Renal cortex interstitium (tissue), 11 donors: ENCODE results near the gene GLCE. TPM values are rescaled to one million over a fixed set of nuclear protein-coding genes. Genes with fewer than 3 reads are reported as not detected.
"Not testable (repeated sequence)": the region's sequence is repeated elsewhere in the genome, so short reads cannot be mapped to it uniquely, and the experiment has no call there.

ENCODE experiments used
- DNase-seq, 11 donors: peaks; one replicate each; pipeline ENCODE4 v3.0.0-alpha.2; 2013; ENCODE audit warnings: low read depth in 9 of 11, low spot score in 4 of 11; ENCODE audit errors: extremely low read depth in 1 of 11
- polyA plus RNA-seq, 3 donors: library from polyadenylated mRNA; unstranded; fragments of 120-200 nt; gene quantifications; one replicate each; pipeline ENCODE4 v1.2.1, GENCODE V29; 2013; ENCODE audit not compliant: insufficient read length in 3 of 3

Gene GLCE
- polyA plus RNA-seq, 3 donors = 42.0 to 53.9 (median 43.7) TPM

DNA sequence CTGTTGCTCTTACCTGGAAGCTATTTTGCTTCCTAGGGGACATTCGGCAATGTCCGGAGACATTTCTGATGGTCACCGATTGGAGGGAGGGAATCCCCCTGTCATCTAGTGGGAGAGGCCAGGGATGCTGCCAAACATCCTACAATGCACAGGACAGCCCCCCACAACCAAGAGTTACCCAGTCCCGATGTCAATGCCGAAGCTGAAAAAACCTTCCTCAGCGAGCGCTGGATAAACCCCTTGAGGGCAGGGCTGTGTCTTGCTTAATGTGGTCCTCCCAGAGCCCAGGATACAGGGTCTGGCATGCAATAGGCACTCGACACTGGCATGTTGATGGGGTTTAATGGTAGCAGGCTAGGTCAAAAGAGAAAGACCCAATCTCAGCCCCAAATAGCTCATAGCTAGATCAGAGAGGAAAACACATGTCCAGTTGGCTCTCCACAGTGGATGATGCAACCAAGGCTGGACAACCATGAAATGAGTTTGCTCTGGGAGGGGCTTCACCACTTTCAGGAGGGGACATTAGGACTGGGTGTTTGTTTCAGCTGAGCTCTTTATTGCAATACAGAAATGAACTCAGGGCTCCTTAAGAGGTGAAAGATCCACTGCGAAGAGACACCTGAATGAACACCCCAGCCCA lies 121.8 kb downstream of the GLCE start:
- no peak for DNase-seq

DNA sequence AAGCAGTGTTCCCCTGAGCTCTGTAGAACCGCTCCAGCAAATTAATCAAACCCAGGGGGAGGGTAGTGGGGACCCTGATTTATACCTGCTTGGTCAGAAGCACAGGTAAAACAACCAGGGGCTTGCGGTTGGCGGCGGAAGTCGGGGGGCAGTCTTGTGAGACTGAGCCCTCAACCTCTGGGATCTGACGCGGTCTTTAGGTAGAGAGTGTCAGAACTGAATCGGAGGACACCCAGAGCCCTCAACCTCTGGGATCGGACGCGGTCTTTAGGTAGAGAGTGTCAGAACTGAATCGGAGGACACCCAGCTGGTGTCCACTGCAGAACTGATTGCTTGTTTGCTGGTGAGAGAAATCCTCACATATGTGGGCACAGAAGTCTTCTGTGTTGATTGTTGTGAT lies 125.4 kb downstream of the GLCE start:
- no peak for DNase-seq

DNA sequence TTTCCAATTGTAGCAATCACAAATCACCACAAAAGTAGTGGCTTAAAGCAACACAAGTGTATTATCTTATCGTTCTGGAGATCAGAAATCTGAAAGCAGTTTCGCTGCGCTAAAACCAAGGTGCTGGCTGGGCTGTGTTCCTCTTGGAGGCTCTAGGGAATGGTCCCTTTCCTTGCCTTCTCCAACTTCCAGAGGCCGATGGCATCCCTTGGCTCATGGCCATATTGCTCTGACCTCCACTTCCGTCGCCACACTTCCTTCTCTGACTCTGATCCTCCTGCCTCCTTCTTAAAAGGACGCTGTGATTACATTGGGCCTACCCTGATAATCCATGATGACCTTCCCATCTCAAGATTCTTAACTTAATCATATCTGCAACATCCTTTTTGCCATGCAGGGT lies 127.6 kb downstream of the GLCE start:
- no peak for DNase-seq

DNA sequence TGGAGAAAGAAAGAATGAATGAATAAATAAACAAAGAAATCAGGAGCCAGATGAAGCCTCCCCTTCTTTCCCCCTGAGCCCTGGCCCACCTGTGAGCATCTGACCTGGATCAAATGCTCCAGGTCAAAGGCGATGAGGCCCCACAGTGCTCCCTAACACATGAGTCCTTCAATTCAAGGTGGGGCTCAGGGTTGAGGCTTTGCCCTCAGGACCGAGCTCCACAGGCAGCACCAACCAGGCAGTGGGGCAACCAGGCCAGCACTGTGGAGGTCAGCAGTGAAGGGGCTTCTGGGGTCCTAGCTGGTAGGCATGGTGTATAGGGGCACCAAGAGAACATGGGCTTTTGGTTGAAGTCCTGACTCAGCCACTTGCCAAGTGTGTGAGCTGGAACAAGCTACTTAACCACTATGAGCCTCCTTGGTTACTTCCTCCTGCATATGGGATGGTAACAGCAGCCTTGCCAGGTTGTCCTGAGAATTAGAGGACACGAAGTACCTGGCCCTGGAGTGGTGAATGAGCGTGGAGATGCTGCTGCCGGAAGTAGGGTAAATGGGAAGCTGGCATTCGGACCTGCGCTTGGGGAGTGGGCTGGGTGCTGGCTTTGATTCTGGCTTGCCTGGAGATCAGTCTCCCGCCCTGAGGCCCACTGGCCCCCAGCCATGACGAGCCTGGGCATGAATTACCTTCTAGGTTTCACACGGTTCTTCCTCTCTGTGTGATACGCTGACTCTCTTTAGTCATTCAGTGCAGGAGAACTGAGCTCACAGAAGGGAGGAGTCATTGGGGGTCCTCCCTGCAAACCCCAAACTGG lies 128.3 kb downstream of the GLCE start:
- DNase-seq = no peak

DNA sequence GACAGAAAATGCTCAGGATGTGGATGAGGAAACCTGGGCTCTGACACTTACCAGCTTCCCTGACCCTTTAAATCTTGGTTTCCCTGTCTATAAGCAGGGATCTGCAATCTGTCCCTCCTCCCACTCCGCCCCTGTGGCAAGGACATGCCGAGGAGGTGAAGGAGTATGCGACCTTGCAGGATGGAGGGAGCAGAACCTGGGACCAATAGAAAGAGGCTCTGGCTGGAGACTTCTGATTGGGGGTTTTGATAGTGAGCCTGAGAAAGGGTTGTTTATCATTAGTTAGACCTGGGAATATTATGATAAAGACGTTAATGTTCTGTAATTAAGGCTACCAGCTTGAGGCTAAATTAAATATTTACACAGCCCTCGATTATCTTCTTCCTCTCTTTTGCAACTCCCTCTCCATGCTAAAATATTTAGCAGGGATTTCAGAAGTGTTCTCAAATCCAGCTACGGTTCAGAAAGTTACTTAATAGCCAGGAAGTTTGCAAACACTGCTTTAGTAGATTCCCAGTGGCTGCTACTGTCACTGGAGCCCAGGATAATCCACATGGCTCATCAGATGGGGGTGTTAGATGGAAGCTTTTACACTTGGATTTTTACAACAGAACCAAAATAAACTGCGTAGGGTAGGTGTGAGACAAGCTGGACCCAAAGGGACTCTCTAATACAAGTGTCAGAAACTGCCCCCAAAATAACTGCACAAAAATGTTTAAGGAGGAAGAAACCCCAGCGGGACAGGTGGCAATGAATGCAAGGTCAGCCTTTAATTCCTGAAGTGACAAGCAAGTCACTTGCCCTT lies 129.1 kb downstream of the GLCE start:
- DNase-seq = no peak

DNA sequence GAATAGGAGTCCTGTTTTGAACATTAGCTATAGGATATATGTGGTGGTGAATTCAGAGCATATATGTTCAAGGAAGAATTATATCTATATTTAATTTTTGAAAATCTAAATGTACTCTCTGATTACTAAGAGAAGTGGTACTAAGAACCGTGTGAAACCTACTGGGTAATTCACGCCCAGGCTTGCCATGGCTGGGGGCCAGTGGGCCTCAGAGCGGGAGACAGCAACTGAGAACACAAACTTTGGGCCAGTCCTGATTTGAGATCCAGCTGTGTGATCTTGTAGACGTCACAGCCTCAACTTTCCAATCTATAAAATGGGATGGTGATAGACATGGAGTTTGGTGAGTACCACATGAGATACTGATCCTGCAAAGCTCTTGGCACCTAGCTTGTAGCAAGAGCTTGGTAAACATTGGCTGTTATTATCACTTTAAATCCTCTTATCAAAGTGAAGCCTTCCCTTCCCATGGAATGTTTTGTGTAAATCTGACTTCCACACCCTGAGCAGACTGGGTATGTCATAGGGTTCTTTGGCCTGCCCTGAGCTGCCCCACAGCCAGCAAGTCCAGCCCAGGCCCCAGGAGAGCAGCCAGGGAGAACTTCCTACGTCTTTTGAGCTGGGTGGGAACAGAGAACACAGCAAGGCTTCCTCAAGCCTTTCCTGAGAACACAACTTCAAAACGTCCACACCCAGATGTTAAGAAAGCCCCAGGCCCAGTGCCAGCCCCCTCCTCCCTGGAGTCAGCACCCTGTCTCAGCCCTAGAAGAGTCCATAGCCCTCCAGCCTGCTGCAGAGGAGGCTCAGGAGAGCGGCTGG lies 130.1 kb downstream of the GLCE start:
- no peak for DNase-seq

DNA sequence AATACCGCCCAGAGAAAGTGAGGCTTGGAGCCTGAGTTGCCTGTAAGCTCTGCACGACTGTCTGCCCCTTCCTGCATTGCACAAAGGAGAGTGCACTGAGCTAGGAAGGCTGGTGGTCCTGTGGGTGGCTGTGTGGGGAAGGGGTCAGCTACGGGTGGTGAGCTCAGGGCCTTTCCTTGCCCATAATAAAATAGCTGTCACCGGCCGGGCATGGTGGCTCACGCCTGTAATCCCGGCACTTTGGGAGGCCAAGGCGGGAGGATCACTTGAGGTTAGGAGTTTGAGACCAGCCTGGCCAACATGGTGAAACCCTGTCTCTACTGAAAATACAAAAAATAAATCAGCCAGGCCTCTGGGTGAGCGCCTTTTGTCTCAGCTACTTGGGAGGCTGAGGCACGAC lies 131.2 kb downstream of the GLCE start:
- DNase-seq = not testable (repeated sequence)

DNA sequence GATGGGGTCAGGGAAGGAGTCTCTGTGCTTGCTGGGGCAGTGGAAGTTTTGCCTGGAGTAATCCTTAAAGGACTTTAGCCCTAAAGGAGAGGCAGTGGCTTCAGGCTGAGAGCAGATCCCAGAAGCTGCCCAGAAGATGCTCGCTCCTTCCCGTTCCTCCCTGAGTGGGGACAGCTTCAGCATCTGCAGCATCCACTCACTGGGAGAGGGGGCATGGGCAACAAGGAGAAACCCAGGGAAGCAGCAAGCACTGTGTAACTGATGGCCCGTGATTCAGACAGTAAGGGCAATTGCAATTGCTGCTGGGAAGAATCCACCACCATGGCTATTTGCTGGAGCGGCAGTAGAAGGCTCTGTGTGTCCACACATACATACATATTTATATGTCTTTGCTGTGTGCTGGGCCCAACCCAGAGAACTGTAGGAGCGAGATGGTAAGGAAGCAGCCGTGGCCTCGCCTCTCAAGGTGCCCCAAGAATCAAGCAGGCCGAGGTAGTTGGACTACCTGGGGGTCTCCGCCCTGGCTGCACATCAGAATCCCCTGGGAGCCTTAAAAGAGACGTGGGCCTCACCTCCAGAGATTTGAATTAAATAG lies 132.5 kb downstream of the GLCE start:
- DNase-seq = no peak

DNA sequence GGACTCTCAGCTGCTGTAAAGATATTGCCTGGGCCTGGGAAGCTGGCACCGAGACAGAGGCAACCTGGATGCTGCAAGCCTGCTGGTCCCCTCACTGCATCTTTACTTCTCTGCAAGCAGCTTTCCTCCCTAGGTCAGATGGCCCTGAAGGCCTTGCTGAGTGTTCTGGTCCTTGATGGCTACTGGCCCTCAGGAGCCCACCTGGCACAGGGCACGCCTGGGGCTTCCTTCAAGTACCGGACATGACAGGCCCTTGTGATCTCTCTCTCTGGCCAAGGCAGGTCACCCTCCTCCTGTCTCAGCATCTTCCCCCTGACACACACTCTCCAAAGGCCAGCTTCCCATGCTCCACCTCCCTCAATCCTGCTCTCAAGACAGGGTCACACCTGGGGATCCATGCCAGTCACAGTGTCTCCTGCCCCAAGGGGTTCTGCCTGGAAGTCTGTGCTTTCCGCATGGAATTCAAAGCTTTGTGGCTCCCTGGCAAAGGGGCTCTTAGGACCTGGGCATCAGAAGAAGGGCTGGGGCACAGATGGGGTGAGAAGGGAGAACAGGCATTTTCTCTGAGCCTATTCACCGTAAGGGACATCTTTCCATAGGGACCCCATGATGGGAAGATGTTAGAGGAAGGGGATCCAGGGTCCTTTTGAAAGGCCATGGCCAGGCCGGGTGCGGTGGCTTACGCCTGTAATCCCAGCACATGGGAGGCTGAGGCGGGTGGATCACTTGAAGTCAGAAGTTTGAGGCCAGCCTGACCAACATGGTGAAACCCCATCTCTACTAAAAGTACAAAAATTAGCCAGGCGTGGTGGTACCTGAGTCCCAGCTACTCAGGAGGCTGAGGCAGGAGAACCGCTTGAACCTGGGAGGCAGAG lies 133.5 kb downstream of the GLCE start:
- DNase-seq = no peak

DNA sequence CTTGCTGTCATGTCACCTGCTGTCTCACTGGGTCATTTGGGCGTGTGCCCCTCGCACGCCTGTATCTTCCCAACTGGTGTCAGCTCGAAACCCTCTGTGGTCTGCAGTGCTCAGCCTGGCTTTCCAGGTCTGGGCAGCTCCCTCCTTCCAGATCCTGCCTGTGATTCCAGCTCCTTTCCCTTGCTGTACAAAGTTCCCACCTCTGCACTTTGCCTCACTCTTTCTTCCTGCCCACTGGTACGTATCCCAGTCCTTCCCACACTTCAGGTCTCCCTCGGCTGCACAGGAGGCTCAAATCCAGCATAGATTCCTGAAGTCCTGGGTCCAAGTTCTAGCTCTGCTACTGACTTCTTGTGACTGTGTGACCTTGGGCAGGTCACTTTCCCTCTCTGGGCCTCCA lies 136.2 kb downstream of the GLCE start:
- DNase-seq = no peak

DNA sequence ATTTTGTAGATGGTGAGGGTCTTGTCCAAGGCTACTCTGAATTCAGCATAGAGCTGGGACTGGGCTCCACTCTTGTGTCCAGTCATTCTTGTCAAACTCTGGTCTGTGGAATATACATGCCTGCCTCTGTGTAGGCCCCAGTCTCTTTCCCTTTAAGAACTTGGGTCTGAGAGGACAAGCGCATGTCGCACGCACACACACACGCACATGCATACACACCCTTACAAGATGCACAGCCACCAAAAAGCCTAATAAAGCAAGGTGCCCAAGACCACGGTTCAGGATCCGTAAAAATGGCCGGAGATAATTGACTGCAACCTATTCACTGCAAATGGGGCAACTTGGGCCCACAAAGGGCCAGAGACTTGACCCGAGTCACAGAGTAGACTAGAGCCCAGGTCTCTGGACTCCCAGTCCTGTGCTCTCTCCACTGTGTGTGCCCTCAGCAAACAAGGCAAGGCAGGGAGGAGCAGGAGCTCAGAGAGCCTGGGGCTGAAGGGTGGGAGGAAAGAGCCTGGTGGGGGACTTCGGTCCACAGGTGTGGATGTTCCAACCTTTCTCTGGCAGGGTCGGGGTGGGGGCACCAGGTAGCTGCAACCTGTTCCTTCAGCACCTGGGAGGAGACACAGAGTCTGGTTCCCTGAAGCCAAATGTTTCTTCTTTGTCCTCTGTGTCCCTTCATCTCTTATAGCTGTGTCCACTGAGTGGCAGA lies 137.4 kb downstream of the GLCE start:
- DNase-seq = no peak

DNA sequence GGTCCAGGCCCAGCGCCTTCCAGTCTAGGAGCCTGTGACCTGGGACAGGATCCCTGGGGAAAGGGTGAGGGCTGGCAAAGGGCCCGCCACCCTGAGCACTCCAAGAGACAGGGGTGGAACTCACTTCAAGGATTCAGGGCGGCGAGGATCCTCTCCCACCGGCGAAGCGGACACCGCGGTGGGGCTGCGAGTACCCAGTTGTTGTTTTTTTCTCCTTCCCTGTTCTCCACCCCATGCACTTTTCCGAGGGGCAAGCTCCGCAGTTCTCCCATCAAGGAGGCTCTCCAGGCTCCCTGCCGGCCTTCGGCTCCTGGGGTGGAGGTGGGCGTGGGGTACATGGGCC lies 137.9 kb downstream of the GLCE start:
- no peak for DNase-seq

DNA sequence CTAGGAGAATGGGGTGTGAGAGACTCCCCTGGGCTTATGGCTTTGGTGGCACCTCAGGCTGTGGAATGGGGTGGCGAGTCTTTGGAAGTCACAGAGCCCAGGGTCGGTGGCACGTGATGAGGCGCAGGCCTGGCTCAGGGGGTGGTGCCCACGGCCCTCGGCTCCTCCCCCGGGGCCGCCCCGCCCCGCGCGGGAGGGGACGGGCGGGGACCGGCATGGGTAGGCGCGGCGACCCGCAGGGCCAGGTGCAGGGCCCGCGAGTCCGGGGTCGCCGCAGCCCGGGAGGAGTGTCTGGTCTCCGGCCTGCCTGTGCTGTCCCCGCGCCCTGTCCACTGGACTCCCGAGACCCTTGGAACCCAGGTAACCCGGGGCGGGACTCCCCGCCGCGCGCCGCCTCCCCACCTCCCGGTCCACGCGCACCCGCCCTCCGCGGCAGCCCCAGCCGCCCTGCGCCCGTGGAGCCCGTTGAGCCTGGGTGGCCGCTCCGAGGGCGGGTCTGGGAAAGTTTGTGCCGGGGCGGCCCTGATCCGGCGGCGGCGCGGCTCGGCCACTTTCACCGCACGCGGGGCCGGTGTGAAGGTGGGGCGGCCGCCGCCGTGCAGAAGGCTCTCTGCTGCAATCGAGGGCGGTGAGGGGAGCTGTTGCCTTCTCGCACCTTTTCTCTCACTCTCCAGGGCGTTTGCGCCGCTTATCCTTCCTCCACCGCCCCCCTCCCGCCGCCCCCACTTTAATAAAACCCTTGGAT lies 138.4 kb downstream of the GLCE start, which contains the start of gene PAQR5:
PAQR5 (plus strand) TSS at position 216 of the 745 bp plus-strand sequence. CDS start 61,169 bp downstream, outside the sequence.
- no peak for DNase-seq

DNA sequence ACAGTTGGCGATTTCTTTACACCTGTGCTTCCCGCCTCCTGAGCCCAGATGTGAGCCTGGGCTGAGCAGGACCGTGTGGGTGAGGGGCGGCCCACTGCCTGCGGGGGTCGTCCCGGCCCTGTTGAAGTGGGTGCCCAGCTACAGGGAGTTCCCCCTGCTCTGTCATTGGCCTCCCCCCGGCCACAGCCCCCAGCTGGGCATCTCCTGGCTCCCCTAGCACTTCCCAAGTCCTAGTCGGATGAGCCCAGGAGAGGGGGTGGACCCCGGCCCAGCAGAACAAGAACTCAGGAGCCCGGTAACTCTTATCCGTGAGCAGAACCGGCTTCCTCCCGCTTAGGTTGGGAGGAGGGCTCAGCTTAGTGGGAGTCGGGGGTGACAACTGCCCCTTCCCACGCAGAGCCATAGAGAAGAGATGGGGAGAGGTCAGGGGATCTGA lies 139.0 kb downstream of the GLCE start:
- no peak for DNase-seq

DNA sequence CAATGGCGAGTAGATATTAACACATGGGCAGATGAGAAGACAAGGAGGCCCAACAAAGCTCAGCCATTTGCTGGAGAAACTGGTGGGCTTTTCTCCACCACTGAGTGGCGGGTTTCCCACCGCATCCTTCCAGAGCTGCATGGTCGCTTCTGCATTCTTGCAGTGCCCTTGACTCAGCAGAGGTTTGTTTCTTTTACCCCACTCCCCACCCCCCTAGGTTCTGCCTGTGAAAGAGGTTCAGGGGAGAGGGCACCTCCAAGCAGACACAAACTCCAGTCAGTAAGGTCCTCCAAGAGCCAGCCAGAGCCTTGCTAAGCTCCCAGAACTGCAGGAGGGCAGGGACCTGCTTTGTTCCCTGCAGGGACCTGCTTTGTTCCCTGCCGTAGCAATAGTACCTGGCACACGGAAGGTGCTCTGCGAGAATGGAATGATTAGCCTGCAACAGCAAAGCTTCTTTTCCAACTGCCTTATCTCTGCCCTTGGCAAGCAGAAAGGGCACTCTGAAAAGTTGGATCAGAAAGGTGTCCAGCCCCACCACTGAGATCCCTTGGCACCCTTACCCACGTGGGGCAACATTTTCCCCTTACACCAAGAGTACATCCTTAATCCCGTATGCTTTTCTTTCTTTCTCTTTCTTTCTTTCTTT lies 139.6 kb downstream of the GLCE start:
- no peak for DNase-seq

DNA sequence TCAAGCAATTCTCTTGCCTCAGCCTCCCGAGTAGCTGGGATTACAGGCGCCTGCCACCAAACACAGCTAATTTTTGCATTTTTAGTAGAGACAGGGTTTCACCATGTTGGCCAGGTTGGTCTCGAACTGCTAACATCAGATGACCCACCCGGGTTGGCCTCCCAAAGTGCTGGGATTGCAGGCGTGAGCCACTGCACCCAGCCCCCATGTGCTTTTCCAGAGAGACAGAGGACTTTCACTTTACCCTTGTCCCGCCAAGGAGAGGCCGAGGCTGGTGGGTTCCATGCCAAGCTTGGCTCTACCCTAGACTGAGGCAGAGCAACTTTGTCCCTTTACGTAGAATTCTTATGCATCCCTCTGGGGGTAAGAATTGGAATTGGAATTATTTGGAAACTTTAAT lies 140.7 kb downstream of the GLCE start:
- not testable (repeated sequence) for DNase-seq
